BE2C (cell line): ENCODE measurements around the gene ARHGAP31.

ENCODE experiments used
- DNase-seq: peaks from one replicate; pipeline ENCODE4 v3.0.0-alpha.2; 2020
- H3K27me3 ChIP-seq: fragments of 250-450 bp; sonication (Bioruptor Pico); 2 replicates; pipeline ENCODE4 v1.5.1; 2020; ENCODE audit warnings: mild to moderate bottlenecking
- H3K36me3 ChIP-seq: fragments of 250-450 bp; sonication (Bioruptor Pico); 2 replicates; pipeline ENCODE4 v1.5.1; 2020; ENCODE audit warnings: mild to moderate bottlenecking
- H3K4me1 ChIP-seq: fragments of 250-450 bp; sonication (Bioruptor Pico); 2 replicates; pipeline ENCODE4 v1.5.1; 2020
- H3K4me3 ChIP-seq: 2 replicates; pipeline ENCODE4 v1.5.1; 2011; ENCODE audit warnings: low read depth, low read length
- H3K9me3 ChIP-seq: fragments of 250-450 bp; sonication (Bioruptor Pico); 2 replicates; pipeline ENCODE4 v1.5.1; 2020
- TF ChIP-seq, protein P1 (sequence below): IDR thresholded peaks from 2 replicates; pipeline ENCODE4 v1.5.1; 2012; ENCODE audit warnings: mild to moderate bottlenecking, low read depth, low read length

Gene ARHGAP31

DNA sequence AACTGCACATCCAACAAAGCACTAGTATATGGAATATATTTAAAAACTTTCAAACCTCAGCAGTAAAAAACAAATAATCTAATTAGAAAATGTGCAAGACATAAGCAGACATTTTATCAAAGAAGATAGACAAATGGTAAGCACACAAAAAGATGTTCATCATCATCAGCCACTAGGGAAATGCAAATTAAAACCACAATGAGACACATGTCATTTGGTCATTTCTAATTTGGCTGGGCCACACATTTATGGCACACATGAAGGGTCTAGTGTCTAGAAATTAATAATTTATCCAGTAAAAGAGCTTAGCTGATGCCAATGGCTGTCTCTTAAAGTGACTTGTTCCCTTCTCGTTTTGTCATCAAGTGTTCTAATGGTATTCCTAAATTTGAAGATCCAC is 45.8 kb downstream of the ARHGAP31 start:
- TF ChIP-seq, protein P1, sequence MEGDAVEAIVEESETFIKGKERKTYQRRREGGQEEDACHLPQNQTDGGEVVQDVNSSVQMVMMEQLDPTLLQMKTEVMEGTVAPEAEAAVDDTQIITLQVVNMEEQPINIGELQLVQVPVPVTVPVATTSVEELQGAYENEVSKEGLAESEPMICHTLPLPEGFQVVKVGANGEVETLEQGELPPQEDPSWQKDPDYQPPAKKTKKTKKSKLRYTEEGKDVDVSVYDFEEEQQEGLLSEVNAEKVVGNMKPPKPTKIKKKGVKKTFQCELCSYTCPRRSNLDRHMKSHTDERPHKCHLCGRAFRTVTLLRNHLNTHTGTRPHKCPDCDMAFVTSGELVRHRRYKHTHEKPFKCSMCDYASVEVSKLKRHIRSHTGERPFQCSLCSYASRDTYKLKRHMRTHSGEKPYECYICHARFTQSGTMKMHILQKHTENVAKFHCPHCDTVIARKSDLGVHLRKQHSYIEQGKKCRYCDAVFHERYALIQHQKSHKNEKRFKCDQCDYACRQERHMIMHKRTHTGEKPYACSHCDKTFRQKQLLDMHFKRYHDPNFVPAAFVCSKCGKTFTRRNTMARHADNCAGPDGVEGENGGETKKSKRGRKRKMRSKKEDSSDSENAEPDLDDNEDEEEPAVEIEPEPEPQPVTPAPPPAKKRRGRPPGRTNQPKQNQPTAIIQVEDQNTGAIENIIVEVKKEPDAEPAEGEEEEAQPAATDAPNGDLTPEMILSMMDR = no peak
- no peaks in the 10 kb centered on the region for H3K27me3 ChIP-seq
- H3K4me1 ChIP-seq = peaks cover 2% of the 10 kb centered on the region; the same call in 1 of the 2 replicates
- H3K4me3 ChIP-seq = no peak overlapping the region
- no peak for DNase-seq
- peaks cover 5% of the 10 kb centered on the region; the same call in 1 of the 2 replicates for H3K9me3 ChIP-seq
- no peaks in the 10 kb centered on the region for H3K36me3 ChIP-seq

DNA sequence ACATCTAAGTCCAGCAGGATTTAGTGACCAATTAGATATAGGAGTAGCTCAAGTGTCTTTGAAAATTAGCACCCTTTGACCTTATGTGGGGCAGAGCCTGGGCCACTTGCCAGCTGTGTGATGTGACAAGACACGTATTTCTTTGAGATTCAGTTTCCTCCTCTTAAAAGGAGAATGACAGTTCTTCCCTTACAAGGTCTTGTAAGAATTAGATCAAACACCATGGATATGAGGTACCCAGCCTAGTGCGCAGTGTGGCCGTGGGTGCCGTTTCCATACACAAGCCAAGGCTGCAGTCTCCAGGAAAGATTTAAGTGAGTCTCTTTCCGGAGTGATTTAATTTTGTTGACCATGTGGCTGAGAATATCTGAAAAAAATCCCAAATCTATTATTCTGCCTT is 46.3 kb downstream of the ARHGAP31 start:
- TF ChIP-seq, protein P1 = no peak
- Histone ChIP-seq H3K9me3 (peaks cover 5% of the 10 kb centered on the region; the same call in 1 of the 2 replicates), H3K27me3 (no peaks in the 10 kb centered on the region), H3K4me1 (peaks cover 2% of the 10 kb centered on the region; the same call in 1 of the 2 replicates), H3K36me3 (no peaks in the 10 kb centered on the region), H3K4me3 (no peak overlapping the region)
- no peak for DNase-seq

DNA sequence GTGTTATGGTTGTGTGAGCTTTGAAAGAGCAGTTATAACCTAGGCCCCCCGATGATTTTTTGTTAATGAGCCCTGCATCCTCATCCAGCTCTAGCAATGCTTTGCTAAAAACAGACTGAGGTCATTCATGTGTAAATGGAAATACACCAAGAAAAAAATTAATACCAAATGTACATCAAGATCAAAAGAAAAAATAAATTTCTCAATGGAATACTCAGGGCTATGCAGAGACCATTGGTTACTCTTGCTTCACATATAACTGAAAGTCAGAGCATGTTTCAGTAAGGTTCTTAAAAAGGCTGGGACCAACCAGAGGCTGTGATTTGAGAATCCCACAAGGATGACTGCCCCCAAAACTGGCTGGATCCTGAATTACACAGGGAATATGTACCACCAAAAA is 48.0 kb downstream of the ARHGAP31 start:
- no peak for DNase-seq
- TF ChIP-seq, protein P1 = no peak
- no peaks in the 10 kb centered on the region for H3K27me3 ChIP-seq
- no peak overlapping the region for H3K4me3 ChIP-seq
- H3K9me3 ChIP-seq = peaks cover 5% of the 10 kb centered on the region; the same call in 1 of the 2 replicates
- peaks cover 2% of the 10 kb centered on the region; the same call in 1 of the 2 replicates for H3K4me1 ChIP-seq
- H3K36me3 ChIP-seq = no peaks in the 10 kb centered on the region

DNA sequence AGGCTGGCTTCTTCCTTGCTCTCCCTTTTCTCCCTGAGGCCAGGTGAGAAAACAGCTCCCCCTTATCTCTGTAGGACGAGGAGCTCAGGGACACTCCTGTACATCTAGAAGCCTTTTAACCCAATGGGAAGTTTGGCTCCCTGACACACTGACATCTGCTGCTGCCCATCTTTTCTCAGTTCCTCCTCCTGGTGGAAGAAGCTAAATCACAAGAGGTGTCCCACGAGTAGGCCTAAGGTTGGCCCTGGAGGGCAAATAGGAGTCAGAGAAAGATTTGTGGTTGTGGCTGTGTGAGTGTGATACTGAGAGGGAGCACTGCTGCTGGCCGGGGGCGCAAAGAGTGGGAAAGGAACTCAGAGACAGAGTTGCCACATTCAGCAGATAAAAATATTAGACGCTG is 49.5 kb downstream of the ARHGAP31 start:
- DNase-seq = no peak
- H3K4me3 ChIP-seq = no peak overlapping the region
- no peaks in the 10 kb centered on the region for H3K27me3 ChIP-seq
- peaks cover 2% of the 10 kb centered on the region; the same call in 1 of the 2 replicates for H3K4me1 ChIP-seq
- H3K36me3 ChIP-seq = no peaks in the 10 kb centered on the region
- TF ChIP-seq, protein P1 = no peak
- H3K9me3 ChIP-seq = no peaks in the 10 kb centered on the region

DNA sequence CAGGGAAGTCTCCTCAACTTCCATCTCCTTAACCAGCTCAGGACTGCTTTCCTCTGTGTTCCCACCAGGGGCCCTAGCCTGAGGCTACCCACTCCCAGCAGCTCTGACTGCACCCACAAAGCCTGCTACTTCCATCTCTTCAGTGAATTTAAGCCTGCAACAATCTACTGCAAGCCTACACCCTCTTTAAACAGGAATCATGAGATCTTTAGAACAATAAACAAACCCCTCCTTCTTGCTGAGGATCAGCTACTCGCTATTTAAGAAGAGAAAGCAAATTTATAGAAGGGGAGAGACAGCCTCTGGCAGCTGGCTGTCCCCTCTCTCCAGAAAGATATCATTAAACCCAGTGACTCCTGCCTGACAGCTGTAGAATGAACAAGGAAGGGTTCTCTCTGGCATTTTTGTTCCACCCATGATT is 51.9 kb downstream of the ARHGAP31 start:
- Histone ChIP-seq H3K4me1 (peaks cover 15% of the 10 kb centered on the region), H3K36me3 (no peaks in the 10 kb centered on the region), H3K4me3 (no peak overlapping the region), H3K27me3 (no peaks in the 10 kb centered on the region), H3K9me3 (no peaks in the 10 kb centered on the region)
- no peak for DNase-seq
- TF ChIP-seq, protein P1 = no peak

DNA sequence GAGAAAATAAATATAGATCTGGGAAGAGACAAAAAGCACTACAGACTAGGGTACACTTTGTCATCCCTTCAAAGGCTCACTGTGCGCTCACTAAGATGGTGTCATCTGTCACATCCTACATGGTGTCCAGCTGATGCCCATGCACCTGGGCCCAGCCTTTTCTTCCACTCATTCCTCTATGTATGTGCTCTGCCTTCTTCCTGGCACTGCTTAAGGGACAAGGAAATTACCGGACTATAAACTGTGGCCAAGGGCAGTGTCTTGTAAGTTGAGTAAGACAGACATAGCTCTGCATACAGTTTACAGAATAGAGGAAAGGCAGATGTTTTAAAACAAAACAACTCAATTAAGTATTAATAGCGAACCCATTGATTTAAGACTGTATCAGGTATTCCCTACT is 52.9 kb downstream of the ARHGAP31 start:
- Histone ChIP-seq H3K27me3 (no peaks in the 10 kb centered on the region), H3K36me3 (no peaks in the 10 kb centered on the region), H3K4me1 (peaks cover 15% of the 10 kb centered on the region), H3K9me3 (no peaks in the 10 kb centered on the region), H3K4me3 (no peak overlapping the region)
- TF ChIP-seq, protein P1 = no peak
- DNase-seq = no peak
